IMR-90 (cell line): ENCODE measurements around the gene DTX1. TPM values are rescaled to one million over a fixed set of nuclear protein-coding genes. Genes with fewer than 3 reads are reported as not detected.

ENCODE experiments used
- ATAC-seq: fragments of 200-7000 bp; cut with Tn5 transposase; 2 replicates; pipeline ENCODE4 v1.9.1; 2020; ENCODE audit warnings: low read depth, mild to moderate bottlenecking, moderate library complexity
- BruUV-seq: library from RNA; stranded (reverse); fragments of 400-500 nt; replicated peaks from 2 replicates; lab custom pipeline; 2021; lab: Mats Ljungman, UMichigan
- CTCF ChIA-PET: fragments of 300-600 bp; formaldehyde crosslinking; extraction: SDS; loops from one replicate; lab custom pipeline; 2021; ENCODE audit warnings: antibody characterized with exemption; lab: Yijun Ruan, JAX
- POLR2A ChIA-PET: fragments of 300-600 bp; sonication (Branson Sonifier 250); formaldehyde crosslinking; loops from one replicate; lab custom pipeline; 2022; ENCODE audit warnings: antibody characterized with exemption; ENCODE audit not compliant: unreplicated experiment; lab: Charles Lee
- DNase-seq: peaks from one replicate; pipeline ENCODE4 v3.0.0; 2013
- H2AFZ ChIP-seq: replicated peaks from 2 replicates; pipeline ENCODE3; 2013; ENCODE audit warnings: low read length, mild to moderate bottlenecking; ENCODE audit not compliant: poor library complexity
- H2AK5ac ChIP-seq: 2 replicates; pipeline ENCODE4 v1.6.1; 2013; ENCODE audit warnings: low read depth, low read length, inconsistent platforms
- H2AK9ac ChIP-seq: replicated peaks from 2 replicates; pipeline ENCODE3; 2013; ENCODE audit warnings: mild to moderate bottlenecking, low read depth, low read length, moderate library complexity; ENCODE audit not compliant: poor library complexity
- H2BK120ac ChIP-seq: 2 replicates; pipeline ENCODE4 v1.6.1; 2013; ENCODE audit warnings: low read depth, low read length, inconsistent platforms
- H2BK15ac ChIP-seq: 3 replicates; pipeline ENCODE4 v1.6.1; 2013; ENCODE audit warnings: low read depth, low read length, inconsistent platforms
- H2BK20ac ChIP-seq: 2 replicates; pipeline ENCODE4 v1.6.1; 2013; ENCODE audit warnings: low read depth, mild to moderate bottlenecking, inconsistent platforms, low read length, moderate library complexity
- H2BK5ac ChIP-seq: 2 replicates; pipeline ENCODE4 v1.6.1; 2013; ENCODE audit warnings: mild to moderate bottlenecking, low read depth, low read length, inconsistent platforms; ENCODE audit not compliant: poor library complexity, severe bottlenecking
- H3K14ac ChIP-seq: replicated peaks from 2 replicates; pipeline ENCODE4 v1.6.1; 2013; ENCODE audit warnings: low read depth, low read length, inconsistent platforms
- H3K18ac ChIP-seq: 2 replicates; pipeline ENCODE4 v1.6.1; 2013; ENCODE audit warnings: low read depth, low read length, control low read depth
- H3K23ac ChIP-seq: 2 replicates; pipeline ENCODE4 v1.6.1; 2013; ENCODE audit warnings: low read depth, low read length, inconsistent platforms
- H3K27ac ChIP-seq: 2 replicates; pipeline ENCODE4 v1.5.1; 2013; ENCODE audit warnings: mild to moderate bottlenecking, control low read depth, low read length; ENCODE audit not compliant: insufficient read depth
- H3K27me3 ChIP-seq: 2 replicates; pipeline ENCODE4 v1.6.1; 2013; ENCODE audit warnings: low read length; ENCODE audit not compliant: control insufficient read depth, insufficient read depth
- H3K36me3 ChIP-seq: 2 replicates; pipeline ENCODE4 v1.6.1; 2013; ENCODE audit warnings: low read length, mixed read lengths; ENCODE audit not compliant: control insufficient read depth, insufficient read depth
- H3K4ac ChIP-seq: 2 replicates; pipeline ENCODE4 v1.6.1; 2013; ENCODE audit warnings: low read depth, low read length, inconsistent platforms
- H3K4me1 ChIP-seq: 2 replicates; pipeline ENCODE4 v1.6.1; 2013; ENCODE audit warnings: low read length, mixed read lengths; ENCODE audit not compliant: control insufficient read depth, insufficient read depth
- H3K4me2 ChIP-seq: 2 replicates; pipeline ENCODE4 v1.6.1; 2013; ENCODE audit warnings: low read depth, mild to moderate bottlenecking, control low read depth, low read length, moderate library complexity
- H3K4me3 ChIP-seq: 2 replicates; pipeline ENCODE4 v1.5.1; 2013; ENCODE audit warnings: low read depth, mild to moderate bottlenecking, control low read depth, low read length, moderate library complexity; ENCODE audit not compliant: insufficient read depth
- H3K56ac ChIP-seq: 2 replicates; pipeline ENCODE4 v1.6.1; 2013; ENCODE audit warnings: low read length, inconsistent platforms; ENCODE audit not compliant: insufficient read depth; ENCODE audit errors: extremely low read depth
- H3K79me1 ChIP-seq, 2 experiments: 2 replicates each; pipeline ENCODE4 v1.6.1; 2013; ENCODE audit warnings: low read length in 2 of 2, inconsistent platforms in 1 of 2, low read depth in 1 of 2
- H3K9ac ChIP-seq: 2 replicates; pipeline ENCODE4 v1.6.1; 2013; ENCODE audit warnings: low read depth, low read length, control low read depth
- H3K9me1 ChIP-seq: 2 replicates; pipeline ENCODE4 v1.6.1; 2013; ENCODE audit warnings: low read length, inconsistent platforms; ENCODE audit not compliant: insufficient read depth
- H3K9me3 ChIP-seq: 2 replicates; pipeline ENCODE4 v1.6.1; 2013; ENCODE audit warnings: low read length; ENCODE audit not compliant: control insufficient read depth, insufficient read depth
- H4K20me1 ChIP-seq: 2 replicates; pipeline ENCODE4 v1.6.1; 2013; ENCODE audit warnings: low read length, inconsistent platforms; ENCODE audit not compliant: insufficient read depth
- H4K5ac ChIP-seq: 2 replicates; pipeline ENCODE4 v1.6.1; 2013; ENCODE audit warnings: mild to moderate bottlenecking, low read depth, low read length, control low read depth
- H4K8ac ChIP-seq, 2 experiments: 2 replicates each; pipeline ENCODE4 v1.6.1; 2013; ENCODE audit warnings: low read depth in 2 of 2, low read length in 2 of 2, control low read depth in 1 of 2, inconsistent platforms in 1 of 2
- H4K91ac ChIP-seq: 2 replicates; pipeline ENCODE4 v1.6.1; 2013; ENCODE audit warnings: low read depth, low read length, inconsistent platforms; ENCODE audit not compliant: insufficient read depth
- RFX5 ChIP-seq: IDR thresholded peaks from 2 replicates; pipeline ENCODE4 v1.8.0; 2012; ENCODE audit warnings: low read depth, mild to moderate bottlenecking, low read length, moderate library complexity
- SMC3 ChIP-seq: fragments of 150-350 bp; IDR thresholded peaks from 2 replicates; pipeline ENCODE4 v1.6.1; 2016; ENCODE audit warnings: low read depth, mild to moderate bottlenecking, antibody characterized with exemption, low read length, moderate library complexity
- WGBS, 2 experiments: methylation state at CpG; one replicate each; pipeline versions ENCODE4 v1.1.5 to v1.1.7; 2013; ENCODE audit warnings: missing lambda C conversion rate in 2 of 2; ENCODE audit not compliant: insufficient read length in 1 of 2; ENCODE audit errors: extremely low coverage in 2 of 2; 5-methylcytosine and 5-hydroxymethylcytosine counted together
- dilution Hi-C: fragments of 300-500 bp; cut with HindIII; formaldehyde crosslinking; loops from one replicate; pipeline ENCODE4 v1.14.3; 2018; ENCODE audit warnings: low sequenced_read_pairs; ENCODE audit not compliant: unreplicated experiment
- in situ Hi-C: fragments of 300-500 bp; cut with MboI; formaldehyde crosslinking; loops from 3 replicates; pipeline ENCODE4 v1.14.3; 2019; ENCODE audit warnings: low sequenced_read_pairs, inconsistent platforms, mixed read lengths
- intact Hi-C: fragments of 100-400 bp; cut with micrococcal nuclease; formaldehyde crosslinking; loops from 2 replicates; pipeline ENCODE4 v1.10.0; 2022
- polyA plus RNA-seq, 3 experiments: library from polyadenylated mRNA; depleted of rRNA; stranded (reverse); fragments of >200 nt; gene quantifications; 2 replicates each; pipeline ENCODE4 v1.2.3, GENCODE V29; 2012; ENCODE audit warnings: low replicate concordance in 1 of 3
- total RNA-seq: library from RNA; depleted of rRNA; stranded (reverse); fragments of >200 nt; gene quantifications from 2 replicates; pipeline ENCODE4 v1.2.3, GENCODE V29; 2012

The DTX1 gene
- total and polyA plus RNA-seq, 2 of the 4 experiments (the other 2 are of a cell fraction) = not detected

DNA sequence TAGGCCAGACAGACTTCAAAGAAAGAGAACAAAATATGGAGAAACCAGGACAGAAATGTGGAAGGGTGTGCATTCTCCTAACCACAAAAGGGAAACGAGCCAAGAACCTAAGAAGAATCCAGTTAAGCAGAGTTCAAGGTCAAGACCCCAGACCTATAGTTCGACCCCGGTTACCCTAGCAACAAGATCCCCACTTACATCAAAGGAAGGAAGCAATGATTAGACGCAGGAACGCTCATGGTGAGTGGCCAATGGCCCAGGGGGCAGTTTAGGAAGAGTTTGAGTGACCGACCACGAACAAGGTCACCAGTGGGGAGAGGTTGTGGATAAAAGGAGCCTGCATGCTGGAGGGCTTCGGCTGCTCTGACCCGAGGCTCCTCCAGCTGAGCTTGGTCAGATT lies 42.0 kb upstream of the DTX1 start:
- no CpG with 5 or more reads among the region's 9 CpGs for WGBS, 2 experiments
- CTCF ChIA-PET = no interaction called here

More for the DNA sequence above, 42.0 kb upstream of the DTX1 start:
- BruUV-seq = no TSS peak
- no peak overlapping the region for H3K14ac ChIP-seq
- no peak overlapping the region for H2BK20ac ChIP-seq
- dilution Hi-C loops (no loop called here), intact Hi-C loops (no loop called here), in situ Hi-C loops (no loop called here)
- no peak overlapping the region for H2AFZ ChIP-seq
- H3K23ac ChIP-seq = no peak overlapping the region
- no peaks in the 10 kb centered on the region for H4K20me1 ChIP-seq
- TF ChIP-seq RFX5 = no peak
- no peak for TF ChIP-seq SMC3
- no peak overlapping the region for H3K56ac ChIP-seq
- H2BK5ac ChIP-seq = no peak overlapping the region
- no peak for ATAC-seq
- H3K27ac ChIP-seq = no peak overlapping the region
- no peak overlapping the region for H2BK120ac ChIP-seq
- H3K4me2 ChIP-seq = no peak overlapping the region
- H2BK15ac ChIP-seq = no peak overlapping the region
- no peak overlapping the region for H3K18ac ChIP-seq
- no peak overlapping the region for H3K9ac ChIP-seq
- H4K91ac ChIP-seq = no peak overlapping the region
- H2AK5ac ChIP-seq = no peak overlapping the region
- no peaks in the 10 kb centered on the region for H3K27me3 ChIP-seq
- no peak overlapping the region for H4K8ac ChIP-seq
- no peak overlapping the region for H4K5ac ChIP-seq
- no peak overlapping the region for H3K4ac ChIP-seq
- POLR2A ChIA-PET = no interaction called here
- H3K4me3 ChIP-seq = no peak overlapping the region
- no peaks in the 10 kb centered on the region for H3K9me1 ChIP-seq
- no peak overlapping the region for H2AK9ac ChIP-seq
- H3K79me1 ChIP-seq = no peaks in the 10 kb centered on the region
- H3K36me3 ChIP-seq = no peaks in the 10 kb centered on the region
- H3K9me3 ChIP-seq = no peaks in the 10 kb centered on the region
- DNase-seq = no peak
- no peaks in the 10 kb centered on the region for H3K4me1 ChIP-seq
